Activated CD4-positive, alpha-beta memory T cell treated with anti-CD3 and anti-CD28 coated beads for 36 hours (primary cell): ENCODE results near the gene E2F4. TPM values are rescaled to one million over a fixed set of nuclear protein-coding genes. Genes with fewer than 3 reads are reported as not detected.

Experiments
- CTCF ChIA-PET: fragments of 350-600 bp; sonication (Branson Sonifier 250); formaldehyde crosslinking; loops from one replicate; lab custom pipeline; 2021; ENCODE audit warnings: antibody characterized with exemption, inconsistent platforms; lab: Charles Lee
- POLR2A ChIA-PET: fragments of 350-600 bp; sonication (Branson Sonifier 250); formaldehyde crosslinking; loops from one replicate; lab custom pipeline; 2021; ENCODE audit warnings: antibody characterized with exemption; lab: Charles Lee
- DNase-seq: peaks from one replicate; pipeline ENCODE4 v3.0.0-alpha.2; 2020
- H3K27ac Mint-ChIP-seq: one replicate; pipeline ENCODE4 v1.8.0; 2021; ENCODE audit warnings: mixed read lengths
- H3K27me3 Mint-ChIP-seq: one replicate; pipeline ENCODE4 v1.8.0; 2021; ENCODE audit warnings: mixed read lengths
- H3K36me3 Mint-ChIP-seq: one replicate; pipeline ENCODE4 v1.8.0; 2021; ENCODE audit warnings: mixed read lengths
- H3K4me1 Mint-ChIP-seq: one replicate; pipeline ENCODE4 v1.8.0; 2021; ENCODE audit warnings: low read depth, mixed read lengths
- H3K4me3 Mint-ChIP-seq: one replicate; pipeline ENCODE4 v1.8.0; 2021; ENCODE audit warnings: mild to moderate bottlenecking, mixed read lengths
- H3K9me3 Mint-ChIP-seq: one replicate; pipeline ENCODE4 v1.8.0; 2021; ENCODE audit warnings: mixed read lengths
- intact Hi-C: fragments of 100-400 bp; cut with micrococcal nuclease; formaldehyde crosslinking; loops from one replicate; pipeline ENCODE4 v1.15.1; 2023
- total RNA-seq, 2 experiments: library from RNA; stranded (reverse); gene quantifications; one replicate each; pipeline ENCODE4 v1.2.3, GENCODE V29; 2021

Gene E2F4
- total RNA-seq, 2 experiments from 2014 or later: 91.6 to 92.3 TPM

GRCh38 chr16:67241008-67241900 lies 49.3 kb downstream of the E2F4 start:
- DNase-seq: no peak
- Mint-ChIP-seq H3K36me3 (peaks cover 22% of the 10 kb centered on the region), H3K4me3 (no peak overlapping the region), H3K27ac (peak overlapping the region; percentile 67), H3K4me1 (peaks cover 48% of the 10 kb centered on the region), H3K9me3 (no peaks in the 10 kb centered on the region), H3K27me3 (no peaks in the 10 kb centered on the region)
- CTCF ChIA-PET: interaction anchor here (1.3 kb wide), 1 partner anchor 14 kb away, joined by 3 read pairs; the partner anchor contains the start of gene TMEM208
- POLR2A ChIA-PET: no interaction called here
- intact Hi-C loops: loop anchor here (10.0 kb wide), 1 partner anchor 424 kb away; the partner anchor contains the start of genes ACD, C16orf86, ENKD1 and PARD6A

- CTCF ChIA-PET: interaction anchor here (1.1 to 2.3 kb wide), 3 partner anchors 18 to 157 kb away, joined by 4 to 9 read pairs (median 4); partner anchors contain the start of gene ELMO3
- Mint-ChIP-seq H3K36me3 (peaks cover 15% of the 10 kb centered on the region), H3K4me1 (peaks cover 46% of the 10 kb centered on the region), H3K27ac (peak overlapping the region; percentile 21), H3K27me3 (no peaks in the 10 kb centered on the region), H3K9me3 (no peaks in the 10 kb centered on the region), H3K4me3 (no peak overlapping the region)
- no peak for DNase-seq
- intact Hi-C loops: loop anchor here (10.0 kb wide), 1 partner anchor 423 kb away; the partner anchor contains the start of genes ACD, C16orf86, ENKD1 and PARD6A
- POLR2A ChIA-PET: no interaction called here
Measured at GRCh38 chr16:67242138-67242730, 50.3 kb downstream of the E2F4 start.

- Mint-ChIP-seq H3K36me3 (peaks cover 9% of the 10 kb centered on the region), H3K4me3 (no peak overlapping the region), H3K9me3 (no peaks in the 10 kb centered on the region), H3K4me1 (peaks cover 54% of the 10 kb centered on the region), H3K27ac (peak overlapping the region; percentile 94), H3K27me3 (no peaks in the 10 kb centered on the region)
- POLR2A ChIA-PET: interaction anchor here (0.5 to 5.0 kb wide), 4 partner anchors 7 to 29 kb away, joined by 3 to 37 read pairs (median 7); partner anchors contain the start of gene TMEM208
- CTCF ChIA-PET: interaction anchor here (1.3 to 2.3 kb wide), 5 partner anchors 17 to 156 kb away, joined by 4 to 15 read pairs (median 7); partner anchors contain the start of genes ELMO3 and TMEM208
- no peak for DNase-seq
- intact Hi-C loops: loop anchor here (10.0 kb wide), 1 partner anchor 421 kb away; the partner anchor contains the start of genes ACD, C16orf86, ENKD1 and PARD6A
Measured at GRCh38 chr16:67243481-67243880, 51.5 kb downstream of the E2F4 start.

- peak; percentile 92 for DNase-seq
- intact Hi-C loops: loop anchor here (1.0 to 10.0 kb wide), 4 partner anchors 8 to 420 kb away; partner anchors contain the start of genes ACD, ATP6V0D1, C16orf86 and ENKD1
- CTCF ChIA-PET: interaction anchor here (0.6 to 2.3 kb wide), 16 partner anchors 9 to 237 kb away, joined by 3 to 15 read pairs (median 4); partner anchors contain the start of genes ATP6V0D1, E2F4, ELMO3 and NOL3
- H3K4me1 Mint-ChIP-seq: peaks cover 57% of the 10 kb centered on the region
- H3K27me3 Mint-ChIP-seq: peaks cover under 1% of the 10 kb centered on the region
- H3K9me3 Mint-ChIP-seq: no peaks in the 10 kb centered on the region
- POLR2A ChIA-PET: interaction anchor here (0.7 to 5.0 kb wide), 11 partner anchors 9 to 259 kb away, joined by 3 to 37 read pairs (median 3); partner anchors contain the start of genes E2F4, PLEKHG4 and TMEM208
- peak overlapping the region; percentile 94 for H3K27ac Mint-ChIP-seq
- peaks cover 5% of the 10 kb centered on the region for H3K36me3 Mint-ChIP-seq
- H3K4me3 Mint-ChIP-seq: peak overlapping the region; percentile 90
Measured at GRCh38 chr16:67244387-67245185, 52.6 kb downstream of the E2F4 start.

- H3K4me1 Mint-ChIP-seq: peaks cover 58% of the 10 kb centered on the region
- peaks cover 4% of the 10 kb centered on the region for H3K36me3 Mint-ChIP-seq
- DNase-seq: no peak
- CTCF ChIA-PET: interaction anchor here (0.6 to 1.9 kb wide), 9 partner anchors 9 to 236 kb away, joined by 3 to 15 read pairs (median 4); partner anchors contain the start of genes ATP6V0D1, E2F4, PLEKHG4 and TMEM208
- no peaks in the 10 kb centered on the region for H3K9me3 Mint-ChIP-seq
- H3K4me3 Mint-ChIP-seq: peak overlapping the region; percentile 90
- peaks cover 1% of the 10 kb centered on the region for H3K27me3 Mint-ChIP-seq
- intact Hi-C loops: loop anchor here (10.0 kb wide), 1 partner anchor 420 kb away; the partner anchor contains the start of genes ACD, C16orf86, ENKD1 and PARD6A
- peak overlapping the region; percentile 94 for H3K27ac Mint-ChIP-seq
- POLR2A ChIA-PET: interaction anchor here (1.0 to 5.0 kb wide), 5 partner anchors 9 to 53 kb away, joined by 3 to 37 read pairs (median 9); partner anchors contain the start of genes E2F4, PLEKHG4 and TMEM208
Measured at GRCh38 chr16:67245186-67245585, 53.2 kb downstream of the E2F4 start.

- Mint-ChIP-seq H3K36me3 (peaks cover 4% of the 10 kb centered on the region), H3K27me3 (peaks cover 1% of the 10 kb centered on the region), H3K4me3 (peak overlapping the region; percentile 90), H3K9me3 (no peaks in the 10 kb centered on the region), H3K4me1 (peaks cover 56% of the 10 kb centered on the region), H3K27ac (peak overlapping the region; percentile 94)
- intact Hi-C loops: loop anchor here (2.0 to 10.0 kb wide), 4 partner anchors 33 to 419 kb away; partner anchors contain the start of genes ACD, C16orf86, ENKD1 and FBXL8
- CTCF ChIA-PET: interaction anchor here (0.7 to 2.0 kb wide), 5 partner anchors 8 to 236 kb away, joined by 4 to 7 read pairs (median 5); partner anchors contain the start of genes ATP6V0D1, PLEKHG4 and TPPP3
- POLR2A ChIA-PET: interaction anchor here (1.0 to 5.0 kb wide), 4 partner anchors 10 to 33 kb away, joined by 3 to 37 read pairs (median 10); partner anchors contain the start of genes PLEKHG4 and TMEM208
- no peak for DNase-seq
Measured at GRCh38 chr16:67245674-67246080, 53.7 kb downstream of the E2F4 start.

GRCh38 chr16:67246081-67246755 lies 54.3 kb downstream of the E2F4 start:
- H3K4me3 Mint-ChIP-seq: peak overlapping the region; percentile 90
- H3K4me1 Mint-ChIP-seq: peaks cover 52% of the 10 kb centered on the region
- no peaks in the 10 kb centered on the region for H3K9me3 Mint-ChIP-seq
- intact Hi-C loops: loop anchor here (2.0 to 10.0 kb wide), 4 partner anchors 33 to 419 kb away; partner anchors contain the start of genes ACD, C16orf86, ENKD1 and FBXL8
- H3K36me3 Mint-ChIP-seq: peaks cover 4% of the 10 kb centered on the region
- peaks cover 1% of the 10 kb centered on the region for H3K27me3 Mint-ChIP-seq
- CTCF ChIA-PET: interaction anchor here (1.0 to 2.0 kb wide), 2 partner anchors 9 to 147 kb away, joined by 4 to 7 read pairs; partner anchors contain the start of gene TPPP3
- DNase-seq: peak; percentile 76
- peak overlapping the region; percentile 86 for H3K27ac Mint-ChIP-seq
- POLR2A ChIA-PET: interaction anchor here (1.1 to 5.0 kb wide), 3 partner anchors 19 to 317 kb away, joined by 3 to 37 read pairs (median 3); partner anchors contain the start of genes ATP6V0D1 and TMEM208

- DNase-seq: no peak
- Mint-ChIP-seq H3K27me3 (peaks cover 1% of the 10 kb centered on the region), H3K4me3 (peak overlapping the region; percentile 90), H3K9me3 (no peaks in the 10 kb centered on the region), H3K36me3 (peaks cover 4% of the 10 kb centered on the region), H3K4me1 (peaks cover 47% of the 10 kb centered on the region), H3K27ac (peak overlapping the region; percentile 86)
- POLR2A ChIA-PET: interaction anchor here (0.8 to 5.0 kb wide), 6 partner anchors 10 to 316 kb away, joined by 3 to 37 read pairs (median 3); partner anchors contain the start of genes ATP6V0D1, E2F4, MATCAP1 and TMEM208
- CTCF ChIA-PET: interaction anchor here (1.0 to 2.0 kb wide), 5 partner anchors 9 to 147 kb away, joined by 4 to 10 read pairs (median 7); partner anchors contain the start of genes TMEM208 and TPPP3
- intact Hi-C loops: loop anchor here (1.0 to 10.0 kb wide), 6 partner anchors 19 to 418 kb away; partner anchors contain the start of genes ACD, C16orf86, CTCF and ENKD1
Measured at GRCh38 chr16:67246756-67247191, 54.8 kb downstream of the E2F4 start.
